ENCODE measurements around the gene HMCN1.

Gene HMCN1

DNA sequence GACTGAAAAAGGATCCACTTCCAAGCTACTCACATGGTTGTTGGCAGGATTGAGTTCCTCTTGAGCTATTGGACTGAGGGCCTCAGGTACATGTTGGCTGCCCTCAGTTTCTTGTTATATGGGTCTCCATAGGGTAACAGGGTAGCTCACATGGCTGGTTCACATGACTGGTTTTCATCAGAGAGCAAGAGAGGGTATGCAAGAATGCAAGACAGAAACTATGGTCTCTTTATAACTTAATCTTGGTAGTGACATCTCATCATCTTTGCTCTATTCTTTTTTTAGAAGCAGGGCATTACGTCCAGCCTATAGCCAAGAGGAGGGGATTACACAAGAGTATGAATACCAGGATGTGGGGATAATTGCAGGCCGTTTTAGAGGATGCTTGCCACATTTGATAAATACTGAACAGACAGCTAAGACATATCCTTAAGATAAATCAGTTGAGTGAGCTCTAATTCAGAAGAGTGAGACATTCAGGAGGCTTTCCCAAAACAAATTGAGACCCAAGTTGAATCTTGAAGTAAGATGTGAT lies 100.2 kb downstream of the HMCN1 start:
- no peak for DNase-seq (ENCODE audit: extremely low read depth, low read depth)
- TF ChIP-seq, protein P1, sequence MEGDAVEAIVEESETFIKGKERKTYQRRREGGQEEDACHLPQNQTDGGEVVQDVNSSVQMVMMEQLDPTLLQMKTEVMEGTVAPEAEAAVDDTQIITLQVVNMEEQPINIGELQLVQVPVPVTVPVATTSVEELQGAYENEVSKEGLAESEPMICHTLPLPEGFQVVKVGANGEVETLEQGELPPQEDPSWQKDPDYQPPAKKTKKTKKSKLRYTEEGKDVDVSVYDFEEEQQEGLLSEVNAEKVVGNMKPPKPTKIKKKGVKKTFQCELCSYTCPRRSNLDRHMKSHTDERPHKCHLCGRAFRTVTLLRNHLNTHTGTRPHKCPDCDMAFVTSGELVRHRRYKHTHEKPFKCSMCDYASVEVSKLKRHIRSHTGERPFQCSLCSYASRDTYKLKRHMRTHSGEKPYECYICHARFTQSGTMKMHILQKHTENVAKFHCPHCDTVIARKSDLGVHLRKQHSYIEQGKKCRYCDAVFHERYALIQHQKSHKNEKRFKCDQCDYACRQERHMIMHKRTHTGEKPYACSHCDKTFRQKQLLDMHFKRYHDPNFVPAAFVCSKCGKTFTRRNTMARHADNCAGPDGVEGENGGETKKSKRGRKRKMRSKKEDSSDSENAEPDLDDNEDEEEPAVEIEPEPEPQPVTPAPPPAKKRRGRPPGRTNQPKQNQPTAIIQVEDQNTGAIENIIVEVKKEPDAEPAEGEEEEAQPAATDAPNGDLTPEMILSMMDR (IDR thresholded peaks at IDR 0.05; ENCODE audit: low read depth, low read length), result no peak

DNA sequence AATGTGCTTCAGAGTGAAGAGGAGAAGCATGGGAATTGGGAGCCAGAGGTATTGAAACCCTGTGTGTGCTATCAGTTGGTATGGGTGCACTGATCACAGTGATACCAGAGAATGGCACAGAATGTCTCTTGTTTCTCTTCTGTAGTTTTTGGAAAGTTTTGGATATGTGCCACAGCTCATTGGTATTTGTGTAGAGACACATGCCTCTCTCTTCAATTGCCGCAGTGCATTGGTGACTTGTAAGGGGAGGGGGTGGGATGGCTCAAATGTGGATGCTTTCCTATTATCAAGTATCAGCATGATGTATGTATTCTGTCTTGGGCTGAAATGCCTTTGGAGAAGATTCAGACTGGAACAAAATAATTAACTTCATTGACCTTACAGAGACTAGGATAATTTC lies 101.0 kb downstream of the HMCN1 start:
- no peak for DNase-seq (ENCODE audit: extremely low read depth, low read depth)
- TF ChIP-seq, protein P1 (IDR thresholded peaks at IDR 0.05; ENCODE audit: low read depth, low read length), result no peak

DNA sequence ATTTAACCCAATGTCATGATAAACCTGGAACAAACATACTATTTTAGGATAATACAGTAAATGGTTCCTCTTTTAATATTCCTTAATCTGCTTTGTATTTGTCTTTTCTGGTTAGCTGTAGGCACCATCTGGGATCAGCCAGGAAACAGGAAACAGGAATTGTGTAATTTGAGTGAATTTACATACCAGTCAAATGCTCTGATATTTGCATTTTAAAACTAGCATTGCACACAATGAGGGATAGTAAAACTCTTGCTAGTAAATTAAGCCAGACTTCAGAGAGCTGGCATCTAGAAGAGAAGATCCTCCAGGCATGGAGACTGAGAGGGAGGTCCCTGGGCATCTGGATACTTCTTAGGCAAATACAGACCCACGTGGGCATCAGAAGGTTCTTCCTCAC lies 103.5 kb downstream of the HMCN1 start:
- DNase-seq (ENCODE audit: extremely low read depth, low read depth), result no peak
- TF ChIP-seq, protein P1 (IDR thresholded peaks at IDR 0.05; ENCODE audit: low read depth, low read length), result no peak

DNA sequence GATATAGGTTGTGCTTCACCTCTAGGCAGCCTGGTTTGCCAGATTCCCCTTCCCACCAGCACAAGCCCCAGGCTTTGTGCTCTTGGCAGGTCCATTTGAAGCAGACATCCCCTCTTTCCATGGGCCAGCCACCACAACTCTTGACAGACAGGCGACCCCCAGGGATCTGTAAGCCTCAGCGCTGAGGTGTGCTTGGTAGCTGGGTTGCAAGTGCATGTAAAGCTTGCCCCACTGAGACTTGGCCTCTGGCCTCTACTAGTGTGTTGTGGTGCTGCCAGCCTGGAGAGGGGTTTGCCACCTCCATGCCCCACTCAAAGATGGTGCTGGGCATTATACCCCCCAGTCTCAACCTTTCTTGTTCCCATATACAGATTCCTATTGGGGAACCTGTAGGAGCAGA lies 103.9 kb downstream of the HMCN1 start:
- no peak for DNase-seq (ENCODE audit: extremely low read depth, low read depth)
- TF ChIP-seq, protein P1 (IDR thresholded peaks at IDR 0.05; ENCODE audit: low read depth, low read length), result no peak

DNA sequence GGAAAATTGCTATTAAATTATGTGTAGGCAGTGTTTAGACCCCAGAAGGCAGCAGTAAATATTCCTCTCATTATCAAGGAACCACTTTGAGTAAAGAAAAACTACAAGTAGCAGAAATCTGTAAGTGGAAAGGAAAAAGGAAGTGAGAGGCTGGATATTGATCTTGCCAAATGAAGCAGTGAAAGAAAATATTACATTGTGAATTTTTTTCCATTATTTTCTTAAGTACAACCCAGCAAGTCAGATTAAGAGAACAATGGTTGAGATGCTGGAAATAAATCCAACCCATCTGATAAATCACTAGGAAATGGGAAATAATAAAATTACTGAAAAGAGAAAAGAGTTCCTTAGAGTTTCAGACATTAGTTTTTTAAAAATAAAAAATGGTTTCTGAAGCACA lies 106.7 kb downstream of the HMCN1 start:
- DNase-seq (ENCODE audit: extremely low read depth, low read depth), result no peak
- TF ChIP-seq, protein P1 (IDR thresholded peaks at IDR 0.05; ENCODE audit: low read depth, low read length), result no peak

DNA sequence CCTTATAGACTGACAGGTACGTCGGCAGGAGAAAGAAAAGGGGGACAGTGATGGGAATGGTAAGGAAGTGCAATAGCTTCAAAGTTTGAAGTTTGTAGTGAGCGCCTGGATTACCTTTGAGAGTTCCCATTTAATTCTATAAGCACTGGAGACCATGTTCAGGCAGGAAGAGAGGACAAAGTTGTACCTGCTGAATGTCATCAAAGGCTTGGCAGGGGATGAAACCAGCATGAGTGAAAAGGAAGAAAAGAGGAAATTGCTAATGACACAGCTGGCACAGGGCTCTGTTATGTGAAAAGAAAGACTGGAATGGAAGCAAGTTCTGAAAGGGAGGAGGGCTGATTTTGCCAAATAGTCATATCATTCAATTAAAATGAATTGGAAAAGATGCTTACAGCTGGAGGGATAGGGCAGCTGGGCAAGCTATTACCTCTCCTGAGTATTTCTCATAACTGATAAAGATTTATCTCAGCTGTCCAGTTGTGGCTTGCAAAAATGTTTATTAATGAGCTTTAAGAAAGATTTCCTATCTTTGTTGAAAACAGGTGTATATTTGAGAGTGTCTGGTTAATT lies 109.2 kb downstream of the HMCN1 start:
- TF ChIP-seq, protein P1 (IDR thresholded peaks at IDR 0.05; ENCODE audit: low read depth, low read length), result no peak
- no peak for DNase-seq (ENCODE audit: extremely low read depth, low read depth)

DNA sequence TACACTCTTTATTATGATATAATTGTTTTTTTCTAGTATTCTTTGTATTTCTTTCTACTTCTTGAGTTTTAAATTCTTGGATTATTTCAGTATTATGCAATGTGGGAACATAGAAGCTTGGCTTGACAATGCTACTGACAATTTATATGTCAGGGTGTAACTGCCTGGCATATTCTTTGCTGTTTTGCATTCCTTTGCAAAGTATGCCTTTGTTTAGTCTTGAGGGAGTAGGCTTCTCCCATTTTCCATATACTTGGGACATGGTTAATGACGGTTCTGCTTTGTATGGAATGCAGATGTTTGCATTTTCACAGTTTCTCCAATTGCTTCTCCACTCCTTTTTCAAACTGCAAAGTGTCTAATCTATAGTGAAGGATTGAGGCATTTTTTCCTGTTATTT lies 109.8 kb downstream of the HMCN1 start:
- no peak for DNase-seq (ENCODE audit: extremely low read depth, low read depth)
- TF ChIP-seq, protein P1 (IDR thresholded peaks at IDR 0.05; ENCODE audit: low read depth, low read length), result no peak
